ENCODE data around the gene C11orf16. TPM values are rescaled to one million over a fixed set of nuclear protein-coding genes. Genes with fewer than 3 reads are reported as not detected.
"Not testable (repeated sequence)": the region's sequence is repeated elsewhere in the genome, so short reads cannot be mapped to it uniquely, and the experiment has no call there.

The C11orf16 gene
- total RNA-seq = not detected
- long read RNA-seq = 0 reads

GRCh38 chr11:8932564-8933180 is at the start of gene C11orf16:
TSS of gene C11orf16 (minus strand) at chr11:8932947. CDS start at chr11:8932308, 639 bp downstream.
- no peaks in the 10 kb centered on the region for H3K9me3 ChIP-seq (replicated peaks)
- no peaks in the 10 kb centered on the region for H3K27me3 ChIP-seq (ENCODE audit: low read depth)
- H3K4me1 ChIP-seq = no peaks in the 10 kb centered on the region
- no peak for DNase-seq
- no peak within 1 kb of the TSS for H3K27ac ChIP-seq (replicated peaks)
- intact Hi-C loops (cut with micrococcal nuclease) = no loop called here
- H3K4me3 ChIP-seq = no peak within 1 kb of the TSS
- no peaks in the 10 kb centered on the region for H3K36me3 ChIP-seq
- TF ChIP-seq CTCF (IDR thresholded peaks at IDR 0.05; ENCODE audit: borderline replicate concordance) = no peak

- TF ChIP-seq CTCF (IDR thresholded peaks at IDR 0.05; ENCODE audit: borderline replicate concordance) = no peak
- H3K27me3 ChIP-seq (ENCODE audit: low read depth) = no peaks in the 10 kb centered on the region
- no peak overlapping the region for H3K4me3 ChIP-seq
- H3K9me3 ChIP-seq (replicated peaks) = no peaks in the 10 kb centered on the region
- H3K36me3 ChIP-seq = no peaks in the 10 kb centered on the region
- intact Hi-C loops (cut with micrococcal nuclease) = no loop called here
- H3K4me1 ChIP-seq = no peaks in the 10 kb centered on the region
- DNase-seq = no peak
- H3K27ac ChIP-seq (replicated peaks) = no peak overlapping the region
Observed at GRCh38 chr11:8980485-8980884, 47.7 kb upstream of the C11orf16 start.

- not testable (repeated sequence) for DNase-seq
Observed at GRCh38 chr11:8979365-8979764, 46.6 kb upstream of the C11orf16 start.

GRCh38 chr11:8973121-8973520 is 40.4 kb upstream of the C11orf16 start:
- Histone ChIP-seq H3K4me3 (no peak overlapping the region), H3K9me3 (replicated peaks) (no peaks in the 10 kb centered on the region), H3K36me3 (no peaks in the 10 kb centered on the region), H3K4me1 (no peaks in the 10 kb centered on the region), H3K27ac (replicated peaks) (no peak overlapping the region), H3K27me3 (ENCODE audit: low read depth) (no peaks in the 10 kb centered on the region)
- TF ChIP-seq CTCF (IDR thresholded peaks at IDR 0.05; ENCODE audit: borderline replicate concordance) = no peak
- no peak for DNase-seq
- intact Hi-C loops (cut with micrococcal nuclease) = no loop called here

More at GRCh38 chr11:8979365-8979764, 46.6 kb upstream of the C11orf16 start:
- H3K27ac ChIP-seq (replicated peaks); H3K27me3 ChIP-seq (ENCODE audit: low read depth); H3K4me1 ChIP-seq; H3K36me3 ChIP-seq; intact Hi-C loops (cut with micrococcal nuclease); H3K9me3 ChIP-seq (replicated peaks); H3K4me3 ChIP-seq: not testable (repeated sequence)

- H3K27me3 ChIP-seq (ENCODE audit: low read depth) = no peaks in the 10 kb centered on the region
- H3K4me3 ChIP-seq = no peak overlapping the region
- H3K36me3 ChIP-seq = no peaks in the 10 kb centered on the region
- DNase-seq = no peak
- TF ChIP-seq CTCF (IDR thresholded peaks at IDR 0.05; ENCODE audit: borderline replicate concordance) = no peak
- H3K4me1 ChIP-seq = no peaks in the 10 kb centered on the region
- H3K9me3 ChIP-seq (replicated peaks) = no peaks in the 10 kb centered on the region
- intact Hi-C loops (cut with micrococcal nuclease) = no loop called here
- no peak overlapping the region for H3K27ac ChIP-seq (replicated peaks)
Observed at GRCh38 chr11:8971924-8972316, 39.2 kb upstream of the C11orf16 start.

- Histone ChIP-seq H3K27ac (replicated peaks) (no peak overlapping the region), H3K9me3 (replicated peaks) (no peaks in the 10 kb centered on the region), H3K4me1 (no peaks in the 10 kb centered on the region), H3K27me3 (ENCODE audit: low read depth) (no peaks in the 10 kb centered on the region), H3K36me3 (no peaks in the 10 kb centered on the region), H3K4me3 (no peak overlapping the region)
- no peak for TF ChIP-seq CTCF (IDR thresholded peaks at IDR 0.05; ENCODE audit: borderline replicate concordance)
- intact Hi-C loops (cut with micrococcal nuclease) = no loop called here
- no peak for DNase-seq
Observed at GRCh38 chr11:8971196-8971923, 38.6 kb upstream of the C11orf16 start.
